A549 treated with RU486 at 1 μM for 4 hours (cell line): ENCODE data around the gene LCAT. TPM values are rescaled to one million over a fixed set of nuclear protein-coding genes. Genes with fewer than 3 reads are reported as not detected.

Source experiments
- total RNA-seq: library from RNA; stranded (reverse); fragments of 200-300 nt; extraction: Qiagen RNA extraction; gene quantifications from 5 replicates; pipeline ENCODE4 v1.2.3, GENCODE V29; 2022; ENCODE audit warnings: low read depth

Gene LCAT
- total RNA-seq = 5.1 to 12.7 TPM (median 10.8 TPM) in 5 replicates

DNA sequence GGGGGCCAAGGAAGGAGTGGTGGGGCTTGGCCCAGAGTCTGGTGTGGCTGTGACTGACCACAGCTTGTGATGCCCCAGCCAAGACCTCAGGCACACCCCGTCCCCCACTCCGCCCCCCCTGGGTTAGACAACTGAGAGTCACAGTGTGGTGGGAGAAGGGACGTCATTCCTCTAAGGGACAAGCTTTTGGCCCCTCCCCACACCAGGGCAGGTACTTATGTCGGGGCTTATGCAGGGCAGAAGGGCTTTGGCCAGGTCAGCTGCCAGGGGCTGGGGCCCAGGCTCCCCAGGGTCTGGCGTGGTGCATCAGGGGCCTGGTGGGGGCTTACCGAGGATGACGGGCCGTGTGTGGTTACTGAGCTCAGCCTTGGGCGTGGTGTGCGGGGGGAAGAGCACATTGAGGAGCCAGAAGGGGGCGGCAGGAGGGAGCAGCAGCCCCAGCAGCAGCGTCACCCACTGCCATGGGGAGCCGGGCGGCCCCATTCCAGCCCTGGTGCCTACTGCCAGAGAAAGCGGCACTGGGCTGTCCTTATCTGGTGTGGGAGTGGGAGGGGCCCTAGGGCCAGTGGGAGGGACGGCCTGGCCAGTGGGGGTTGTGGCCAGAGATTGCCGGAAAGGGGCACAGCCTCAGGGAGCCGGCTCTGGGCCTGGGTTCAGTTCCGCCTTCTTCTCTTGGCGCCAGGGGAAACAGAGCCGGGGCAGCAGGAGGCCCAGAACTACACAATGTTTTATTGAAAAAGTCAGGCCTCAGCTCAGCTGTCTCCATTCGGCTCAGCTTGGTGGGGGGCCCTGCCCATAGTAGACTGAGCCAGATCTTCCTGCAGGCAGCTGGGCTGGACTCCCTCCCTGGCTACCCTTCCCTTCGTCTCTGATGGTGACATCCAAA is at the start of gene LCAT:
TSS of gene LCAT (minus strand) at position 502 of the 886 bp plus-strand sequence. CDS start at position 483, 19 bp downstream.

DNA sequence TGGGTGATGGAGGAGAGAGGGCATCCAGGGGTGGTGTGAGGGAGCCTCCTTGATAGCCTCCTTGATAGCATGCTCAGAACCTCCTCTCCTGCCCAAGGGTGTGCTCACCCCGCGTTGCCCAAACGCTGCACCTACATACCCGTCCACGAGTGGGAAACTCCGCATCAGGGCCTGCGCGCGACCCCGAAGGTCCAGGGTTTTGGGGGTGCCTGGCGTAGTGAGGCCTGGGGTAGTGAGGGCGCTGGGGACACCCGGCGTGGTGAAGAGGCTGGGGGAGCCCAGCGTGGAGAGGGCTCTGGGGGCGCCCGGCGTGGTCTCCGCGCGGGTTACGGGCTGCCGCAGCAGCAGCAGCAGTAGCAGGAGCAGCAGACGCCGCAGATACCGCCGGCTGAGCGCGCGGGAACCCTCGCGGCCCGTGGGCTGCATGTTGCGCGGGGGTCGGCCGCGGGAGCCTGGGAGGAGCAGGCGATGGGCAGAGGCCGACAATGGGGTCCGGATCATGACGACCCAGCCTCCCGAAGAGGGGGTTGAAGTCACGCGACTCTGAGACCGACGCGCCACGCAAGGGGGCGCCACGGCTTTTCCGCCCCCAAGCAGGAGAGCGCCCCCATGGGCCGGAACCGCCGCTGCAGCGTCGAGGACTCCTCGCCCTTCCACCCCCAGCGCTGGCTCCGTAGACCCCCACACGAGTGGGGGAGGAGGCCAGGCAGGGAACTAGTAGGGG is 36.2 kb upstream of the LCAT start, which contains the start of gene DPEP3:
TSS of gene DPEP3 (minus strand) at position 545 of the 724 bp plus-strand sequence. CDS start at position 426, 119 bp downstream.

GRCh38 chr16:67968400-67969253 is 24.7 kb upstream of the LCAT start, which contains the start of gene SLC12A4:
Gene SLC12A4, minus strand, starts transcription at chr16:67968637. Its CDS starts 84 bp downstream, at chr16:67968553.

DNA sequence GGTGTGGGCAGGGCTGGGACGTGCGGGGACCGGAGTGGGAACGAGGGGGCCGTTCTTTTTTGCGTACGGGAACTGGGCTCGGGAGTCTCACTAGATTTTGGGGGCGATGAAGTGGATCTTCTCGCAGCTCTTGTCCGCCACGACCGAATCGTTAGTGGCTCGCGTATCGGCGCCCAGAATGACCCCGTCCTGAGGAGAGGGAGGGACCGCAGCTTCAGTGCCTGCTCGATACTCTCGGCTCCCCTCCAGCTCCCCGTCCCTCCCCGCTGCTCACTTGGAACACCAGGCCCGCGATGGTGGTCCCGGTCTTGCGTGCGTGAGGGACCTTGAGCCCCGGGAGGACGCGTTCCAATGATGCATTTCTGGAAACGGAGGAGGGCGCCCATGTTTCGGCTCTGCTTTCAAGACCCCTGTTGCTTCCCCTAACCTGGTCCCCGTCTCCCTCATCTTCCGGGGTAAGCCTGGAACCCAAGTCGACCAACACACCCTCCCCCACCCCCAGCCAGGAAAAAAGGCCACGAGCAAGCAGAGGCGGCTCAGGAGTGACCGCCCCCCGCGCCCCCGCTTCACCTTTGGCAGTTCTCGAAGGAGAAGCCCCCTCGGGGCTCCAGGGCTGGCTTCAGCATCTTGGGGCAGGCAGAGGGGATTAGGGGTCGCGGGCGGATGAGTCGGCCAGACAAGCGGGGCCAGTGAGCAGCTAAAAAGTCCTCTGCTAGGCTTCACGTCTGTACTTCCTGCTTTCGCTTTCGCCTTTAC is 7.6 kb downstream of the LCAT start, which contains the start of gene PSMB10:
TSS of gene PSMB10 (minus strand) at position 727 of the 756 bp plus-strand sequence. CDS start at position 626, 101 bp downstream.

DNA sequence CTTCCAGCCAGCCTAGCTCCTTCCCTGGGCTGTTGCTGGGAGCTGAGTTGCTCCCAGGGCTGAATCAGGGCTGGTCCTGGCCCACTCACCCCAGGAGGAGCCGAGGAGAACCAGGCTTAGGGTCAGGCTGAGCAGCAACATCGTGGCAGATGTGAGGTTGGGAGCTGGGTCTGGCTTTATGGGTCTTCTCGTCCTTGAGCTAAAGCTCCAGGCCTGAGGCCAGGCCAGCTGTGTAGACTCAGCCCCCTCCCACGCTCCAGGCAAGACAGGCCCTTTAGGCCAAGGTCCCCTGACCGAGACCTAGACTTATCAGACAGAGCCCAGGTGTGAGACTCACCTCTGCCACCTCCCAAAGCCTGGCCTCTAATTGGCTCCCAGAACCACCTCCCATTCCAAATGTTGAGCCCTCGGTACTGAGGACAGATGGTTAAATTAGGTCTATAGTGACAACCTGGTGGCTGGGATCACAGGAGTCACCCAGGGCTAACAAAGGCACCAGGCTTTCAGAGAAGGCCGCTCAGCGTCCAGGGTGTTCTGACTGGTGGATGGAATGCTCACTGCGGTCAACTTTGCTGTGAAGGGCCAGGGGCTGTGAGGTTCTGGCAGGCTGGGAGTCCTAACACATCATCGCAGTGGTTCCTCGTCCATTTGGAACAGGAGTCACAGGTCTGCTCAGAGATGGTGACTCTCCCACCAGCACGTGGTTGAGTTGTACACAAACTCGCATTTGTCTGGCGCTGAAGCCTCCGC is 12.0 kb downstream of the LCAT start, which contains the start of gene CTRL:
TSS of gene CTRL (minus strand) at position 151 of the 750 bp plus-strand sequence. CDS start at position 141, 10 bp downstream.

DNA sequence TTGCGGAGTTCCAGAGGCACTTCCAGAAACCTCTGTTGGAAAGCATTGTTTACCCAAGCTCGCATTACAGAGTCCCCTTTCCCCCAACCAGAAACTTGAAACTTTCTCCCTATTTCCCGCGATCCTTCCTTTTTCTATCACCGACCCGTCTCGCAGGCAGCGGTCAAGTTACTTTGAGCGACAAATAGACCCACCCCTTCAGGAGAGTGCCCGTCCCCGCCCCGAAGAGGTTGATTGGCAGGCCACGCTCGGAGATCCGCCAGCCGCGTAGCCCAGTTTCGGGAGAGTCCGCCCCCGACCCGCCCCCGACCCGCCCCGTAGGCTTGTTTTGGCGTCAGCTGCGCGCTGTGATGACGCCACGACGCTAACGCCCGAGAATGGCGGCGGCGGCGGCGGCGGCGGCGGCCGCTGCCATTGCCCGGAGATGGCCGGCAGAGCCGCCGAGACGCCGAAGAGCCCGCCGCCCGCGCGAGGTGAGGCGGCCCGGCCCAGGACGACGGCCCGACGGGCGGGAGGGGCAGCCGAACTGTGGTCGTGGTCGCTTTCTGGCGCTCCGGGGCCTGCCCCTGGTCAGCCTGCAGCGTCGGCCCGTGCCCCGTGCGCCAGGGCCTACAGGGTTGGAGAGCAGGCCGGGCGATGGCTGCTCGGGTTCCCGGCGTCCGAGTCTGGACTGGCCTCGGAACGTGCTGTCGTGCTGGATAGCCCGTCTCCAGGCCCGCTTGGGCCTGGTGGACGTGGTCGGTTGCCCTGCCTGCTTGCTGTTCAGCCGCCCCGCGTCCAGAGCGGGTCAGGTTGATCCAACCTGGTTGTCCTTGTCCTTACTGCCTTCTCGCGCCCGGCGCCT is 50.8 kb downstream of the LCAT start, which contains the start of gene PSKH1:
TSS of gene PSKH1 (plus strand) at position 356 of the 844 bp plus-strand sequence. CDS start 15,496 bp downstream, outside the sequence.

Other genes starting within 250 kb of the LCAT start
- gene GFOD2, start 224.8 kb downstream of the LCAT start, total RNA-seq = 16.9 to 17.9 TPM (median 17.0 TPM) in 5 replicates
- gene RANBP10, start 137.6 kb downstream of the LCAT start, total RNA-seq = 8.1 to 9.9 TPM (median 8.8 TPM) in 5 replicates
- gene TSNAXIP1, start 137.2 kb downstream of the LCAT start, total RNA-seq = 0.33 to 0.71 TPM (median 0.46 TPM) in 5 replicates
- 27.0 to 43.3 TPM (median 40.3 TPM) in 5 replicates for gene THAP11, start 101.8 kb downstream of the LCAT start, total RNA-seq
- gene NUTF2, start 97.2 kb downstream of the LCAT start, total RNA-seq = 237 to 270 TPM (median 244 TPM) in 5 replicates
- 23.0 to 30.4 TPM (median 28.9 TPM) in 5 replicates for gene CENPT, start 96.4 kb downstream of the LCAT start, total RNA-seq
- 50.7 to 67.5 TPM (median 64.8 TPM) in 5 replicates for gene EDC4, start 71.1 kb downstream of the LCAT start, total RNA-seq
- not detected in 5 replicates for gene NRN1L, start 59.2 kb downstream of the LCAT start, total RNA-seq
- gene PSKH1, start 50.9 kb downstream of the LCAT start, total RNA-seq = 10.0 to 16.2 TPM (median 15.6 TPM) in 5 replicates
- gene CTRL, start 12.3 kb downstream of the LCAT start, total RNA-seq = 1.1 to 3.1 TPM (median 1.8 TPM) in 5 replicates
- gene PSMB10, start 7.3 kb downstream of the LCAT start, total RNA-seq = 41.8 to 55.9 TPM (median 52.2 TPM) in 5 replicates
- 21.7 to 31.2 TPM (median 23.7 TPM) in 5 replicates for gene SLC12A4, start 24.5 kb upstream of the LCAT start, total RNA-seq
- gene DPEP3, start 36.4 kb upstream of the LCAT start, total RNA-seq = not detected in 5 replicates
- gene DPEP2, start 55.4 kb upstream of the LCAT start, total RNA-seq = not detected in 5 replicates
- gene DPEP2NB, start 71.8 kb upstream of the LCAT start, total RNA-seq = not detected in 5 replicates
- gene DDX28, start 79.1 kb upstream of the LCAT start, total RNA-seq = 18.0 to 23.0 TPM (median 20.5 TPM) in 5 replicates
- 17.4 to 18.0 TPM (median 18.0 TPM) in 5 replicates for gene DUS2, start 79.2 kb upstream of the LCAT start, total RNA-seq
- 12.9 to 16.5 TPM (median 16.2 TPM) in 5 replicates for gene NFATC3, start 141.2 kb upstream of the LCAT start, total RNA-seq